Neutrophil (primary cell): ENCODE data around the gene KRTAP12-2.

ENCODE experiments used
- H3K27ac ChIP-seq: fragments of 200-600 bp; sonication (generic); 2 replicates; pipeline ENCODE4 v1.5.1; 2016; ENCODE audit warnings: mild to moderate bottlenecking, moderate library complexity
- H3K27me3 ChIP-seq: fragments of 200-600 bp; sonication (generic); 2 replicates; pipeline ENCODE4 v1.6.0; 2016; ENCODE audit warnings: mild to moderate bottlenecking
- H3K36me3 ChIP-seq: fragments of 200-600 bp; sonication (generic); 2 replicates; pipeline ENCODE4 v1.5.1; 2017
- H3K4me1 ChIP-seq, 2 experiments: fragments of 200-600 bp in 1 of 2; sonication (generic) in 1 of 2; 1 replicate in 1 of 2; 2 replicates in 1 of 2; pipeline versions ENCODE4 v1.5.1 to v1.6.1; 2013 to 2016; ENCODE audit warnings: low read depth in 1 of 2, low read length in 1 of 2, mild to moderate bottlenecking in 1 of 2, moderate library complexity in 1 of 2; ENCODE audit not compliant: control insufficient read depth in 1 of 2, insufficient read depth in 1 of 2
- H3K4me3 ChIP-seq, 2 experiments: fragments of 200-600 bp in 1 of 2; sonication (generic) in 1 of 2; 1 replicate in 1 of 2; 2 replicates in 1 of 2; pipeline ENCODE4 v1.5.1; 2013 to 2016; ENCODE audit warnings: low read depth in 1 of 2, low read length in 1 of 2, mild to moderate bottlenecking in 1 of 2, moderate library complexity in 1 of 2
- H3K9me3 ChIP-seq: fragments of 200-600 bp; sonication (generic); 2 replicates; pipeline ENCODE4 v1.5.1; 2016
- CTCF ChIP-seq: fragments of 200-600 bp; sonication (generic); IDR thresholded peaks from 2 replicates; pipeline ENCODE4 v1.5.1; 2016; ENCODE audit warnings: antibody characterized with exemption

KRTAP12-2 gene

GRCh38 chr21:44702973-44703730 is 36.4 kb upstream of the KRTAP12-2 start:
- Histone ChIP-seq H3K4me1 (no peaks in the 10 kb centered on the region), H3K27me3 (peaks cover 100% of the 10 kb centered on the region), H3K36me3 (no peaks in the 10 kb centered on the region), H3K4me3 (no peak overlapping the region), H3K9me3 (no peaks in the 10 kb centered on the region), H3K27ac (no peak overlapping the region)
- TF ChIP-seq CTCF: no peak

- no peaks in the 10 kb centered on the region for H3K9me3 ChIP-seq
- H3K27me3 ChIP-seq: peaks cover 100% of the 10 kb centered on the region
- no peaks in the 10 kb centered on the region for H3K36me3 ChIP-seq
- H3K4me1 ChIP-seq: no peaks in the 10 kb centered on the region
- no peak for TF ChIP-seq CTCF
- H3K4me3 ChIP-seq: no peak overlapping the region
- no peak overlapping the region for H3K27ac ChIP-seq
Measured at GRCh38 chr21:44702111-44702972, 35.6 kb upstream of the KRTAP12-2 start.

GRCh38 chr21:44701541-44701940 is 34.8 kb upstream of the KRTAP12-2 start:
- Histone ChIP-seq H3K4me1 (no peaks in the 10 kb centered on the region), H3K27ac (no peak overlapping the region), H3K9me3 (no peaks in the 10 kb centered on the region), H3K36me3 (no peaks in the 10 kb centered on the region), H3K4me3 (no peak overlapping the region), H3K27me3 (peaks cover 100% of the 10 kb centered on the region)
- TF ChIP-seq CTCF: no peak

GRCh38 chr21:44701023-44701400 is 34.3 kb upstream of the KRTAP12-2 start:
- Histone ChIP-seq H3K27ac (no peak overlapping the region), H3K4me3 (no peak overlapping the region), H3K27me3 (peaks cover 100% of the 10 kb centered on the region), H3K36me3 (no peaks in the 10 kb centered on the region), H3K4me1 (no peaks in the 10 kb centered on the region), H3K9me3 (no peaks in the 10 kb centered on the region)
- TF ChIP-seq CTCF: no peak

- H3K4me1 ChIP-seq: no peaks in the 10 kb centered on the region
- TF ChIP-seq CTCF: no peak
- no peaks in the 10 kb centered on the region for H3K36me3 ChIP-seq
- H3K27me3 ChIP-seq: peaks cover 100% of the 10 kb centered on the region
- H3K9me3 ChIP-seq: no peaks in the 10 kb centered on the region
- H3K27ac ChIP-seq: no peak overlapping the region
- H3K4me3 ChIP-seq: no peak overlapping the region
Measured at GRCh38 chr21:44700101-44701022, 33.6 kb upstream of the KRTAP12-2 start.
